GM18526 (cell line): Measurements from ENCODE around the gene KRTAP27-1.

Experiments
- POLR2A ChIP-seq: IDR thresholded peaks from 3 replicates; pipeline ENCODE4 v1.6.1; 2011; ENCODE audit not compliant: insufficient read length; ENCODE audit errors: extremely low read depth

The KRTAP27-1 gene

GRCh38 chr21:30337276-30337744 is at the start of gene KRTAP27-1:
TSS of gene KRTAP27-1 (minus strand) at chr21:30337694. CDS start at chr21:30337668, 26 bp downstream.
- TF ChIP-seq POLR2A, result no peak

GRCh38 chr21:30382201-30382600 is 44.7 kb upstream of the KRTAP27-1 start:
- no peak for TF ChIP-seq POLR2A

GRCh38 chr21:30372139-30372770 is 34.8 kb upstream of the KRTAP27-1 start, which contains the start of gene KRTAP13-2:
TSS of gene KRTAP13-2 (minus strand) at chr21:30372271. CDS start at chr21:30372213, 58 bp downstream.
- no peak for TF ChIP-seq POLR2A

GRCh38 chr21:30355906-30356305 is 18.4 kb upstream of the KRTAP27-1 start:
- TF ChIP-seq POLR2A, result no peak

- TF ChIP-seq POLR2A, result no peak
Measured at GRCh38 chr21:30354308-30355005, 17.0 kb upstream of the KRTAP27-1 start.

- no peak for TF ChIP-seq POLR2A
Measured at GRCh38 chr21:30351534-30351933, 14.0 kb upstream of the KRTAP27-1 start.

GRCh38 chr21:30349572-30349971 is 12.1 kb upstream of the KRTAP27-1 start:
- TF ChIP-seq POLR2A, result no peak

- no peak for TF ChIP-seq POLR2A
Measured at GRCh38 chr21:30348506-30348905, 11.0 kb upstream of the KRTAP27-1 start, which contains the start of gene KRTAP23-1. TSS of gene KRTAP23-1 (minus strand) at chr21:30348606. CDS start at chr21:30348606, 0 bp downstream.

- no peak for TF ChIP-seq POLR2A
Measured at GRCh38 chr21:30345014-30345413, 7.5 kb upstream of the KRTAP27-1 start.

GRCh38 chr21:30340714-30341573 is 3.5 kb upstream of the KRTAP27-1 start:
- TF ChIP-seq POLR2A, result no peak

- TF ChIP-seq POLR2A, result no peak
Measured at GRCh38 chr21:30338717-30339116, 1.2 kb upstream of the KRTAP27-1 start.

GRCh38 chr21:30337772-30338171 is 278 bp upstream of the KRTAP27-1 start:
- TF ChIP-seq POLR2A, result no peak

- no peak for TF ChIP-seq POLR2A
Measured at GRCh38 chr21:30336596-30336995, 898 bp downstream of the KRTAP27-1 start.

- no peak for TF ChIP-seq POLR2A
Measured at GRCh38 chr21:30333736-30334135, 3.8 kb downstream of the KRTAP27-1 start.

- TF ChIP-seq POLR2A, result no peak
Measured at GRCh38 chr21:30332681-30333080, 4.8 kb downstream of the KRTAP27-1 start.
